Hepatocyte (in vitro differentiated cells): ENCODE results near the gene STK11IP.

Experiments
- EZH2 ChIP-seq: fragments of 200-600 bp; sonication (generic); IDR thresholded peaks from 2 replicates; pipeline ENCODE4 v1.6.1; 2016; ENCODE audit warnings: antibody characterized with exemption, mild to moderate bottlenecking, borderline replicate concordance
- TF ChIP-seq, protein P1 (sequence below): fragments of 200-600 bp; sonication (generic); IDR thresholded peaks from 2 replicates; pipeline ENCODE4 v1.5.1; 2016; ENCODE audit warnings: antibody characterized with exemption, mild to moderate bottlenecking; ENCODE audit not compliant: poor library complexity

DNA sequence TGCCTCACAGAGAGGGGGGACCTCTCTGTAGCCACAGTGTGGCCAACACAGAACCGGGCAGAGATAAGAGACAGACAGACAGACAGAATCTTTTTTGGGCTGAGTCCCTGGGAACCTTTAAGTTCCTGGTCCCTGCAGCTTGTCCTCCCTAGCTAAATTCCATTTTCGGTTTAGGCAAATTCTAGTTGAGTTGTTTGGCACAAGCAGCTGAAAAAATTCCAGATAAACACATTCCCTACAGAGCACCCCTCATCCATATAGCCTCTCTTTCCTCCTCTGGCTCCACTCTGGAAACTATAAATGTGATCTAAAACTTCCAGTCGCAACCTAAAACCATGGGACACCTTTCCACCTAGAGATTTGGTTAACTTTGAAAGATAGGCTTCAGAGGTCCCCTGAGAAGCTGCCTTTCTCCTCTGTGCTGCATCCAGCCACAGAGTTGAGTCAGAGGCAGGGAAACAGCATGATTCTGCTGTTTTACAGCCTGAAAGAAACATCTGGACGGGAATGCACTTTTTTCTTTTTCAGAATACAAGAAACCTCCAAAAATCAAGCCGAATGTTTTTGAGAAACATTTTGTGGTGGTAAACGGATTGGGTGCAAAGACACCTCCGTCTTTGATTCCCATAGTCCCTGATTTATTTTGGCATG lies 60.7 kb downstream of the STK11IP start:
- TF ChIP-seq, protein P1, sequence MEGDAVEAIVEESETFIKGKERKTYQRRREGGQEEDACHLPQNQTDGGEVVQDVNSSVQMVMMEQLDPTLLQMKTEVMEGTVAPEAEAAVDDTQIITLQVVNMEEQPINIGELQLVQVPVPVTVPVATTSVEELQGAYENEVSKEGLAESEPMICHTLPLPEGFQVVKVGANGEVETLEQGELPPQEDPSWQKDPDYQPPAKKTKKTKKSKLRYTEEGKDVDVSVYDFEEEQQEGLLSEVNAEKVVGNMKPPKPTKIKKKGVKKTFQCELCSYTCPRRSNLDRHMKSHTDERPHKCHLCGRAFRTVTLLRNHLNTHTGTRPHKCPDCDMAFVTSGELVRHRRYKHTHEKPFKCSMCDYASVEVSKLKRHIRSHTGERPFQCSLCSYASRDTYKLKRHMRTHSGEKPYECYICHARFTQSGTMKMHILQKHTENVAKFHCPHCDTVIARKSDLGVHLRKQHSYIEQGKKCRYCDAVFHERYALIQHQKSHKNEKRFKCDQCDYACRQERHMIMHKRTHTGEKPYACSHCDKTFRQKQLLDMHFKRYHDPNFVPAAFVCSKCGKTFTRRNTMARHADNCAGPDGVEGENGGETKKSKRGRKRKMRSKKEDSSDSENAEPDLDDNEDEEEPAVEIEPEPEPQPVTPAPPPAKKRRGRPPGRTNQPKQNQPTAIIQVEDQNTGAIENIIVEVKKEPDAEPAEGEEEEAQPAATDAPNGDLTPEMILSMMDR: no peak
- TF ChIP-seq EZH2: no peak
